ENCODE results near the gene TRAPPC3L. TPM values are rescaled to one million over a fixed set of nuclear protein-coding genes. Genes with fewer than 3 reads are reported as not detected.

The TRAPPC3L gene
- total RNA-seq, 3 donors from 2014 or later: 0.80 TPM; not detected in 2

GRCh38 chr6:116450185-116450710 is 95.2 kb downstream of the TRAPPC3L start:
- TF ChIP-seq POLR2AphosphoS5 (IDR thresholded peaks at IDR 0.05) (no peak), POLR2A (IDR thresholded peaks at IDR 0.05) (no peak)
- DNase-seq (ENCODE audit: low spot score in 2 of 2): no peak
- Histone ChIP-seq H3K4me3 (no peak overlapping the region), H3K9me3 (no peaks in the 10 kb centered on the region), H3K4me1 (peaks cover 0 to 2% of the 10 kb centered on the region in 2 donors), H3K27me3 (no peaks in the 10 kb centered on the region), H3K36me3 (no peaks in the 10 kb centered on the region), H3K27ac (no peak overlapping the region)
- intact Hi-C loops (cut with DNase I; ENCODE audit: low total_unique reads): no loop called here

- no peaks in the 10 kb centered on the region for H3K36me3 ChIP-seq
- H3K27me3 ChIP-seq: no peaks in the 10 kb centered on the region
- TF ChIP-seq POLR2A (IDR thresholded peaks at IDR 0.05) (no peak), POLR2AphosphoS5 (IDR thresholded peaks at IDR 0.05) (no peak), CTCF (IDR thresholded peaks at IDR 0.05) (no peak)
- H3K4me3 ChIP-seq: no peak overlapping the region
- H3K4me1 ChIP-seq: peaks cover 0 to 2% of the 10 kb centered on the region in 2 donors
- H3K27ac ChIP-seq: no peak overlapping the region
- no peaks in the 10 kb centered on the region for H3K9me3 ChIP-seq
- no peak for DNase-seq (ENCODE audit: low spot score in 2 of 2)
- intact Hi-C loops (cut with DNase I; ENCODE audit: low total_unique reads): no loop called here
These were observed 95.9 kb downstream of the TRAPPC3L start for GRCh38 chr6:116449565-116449964.

DNA sequence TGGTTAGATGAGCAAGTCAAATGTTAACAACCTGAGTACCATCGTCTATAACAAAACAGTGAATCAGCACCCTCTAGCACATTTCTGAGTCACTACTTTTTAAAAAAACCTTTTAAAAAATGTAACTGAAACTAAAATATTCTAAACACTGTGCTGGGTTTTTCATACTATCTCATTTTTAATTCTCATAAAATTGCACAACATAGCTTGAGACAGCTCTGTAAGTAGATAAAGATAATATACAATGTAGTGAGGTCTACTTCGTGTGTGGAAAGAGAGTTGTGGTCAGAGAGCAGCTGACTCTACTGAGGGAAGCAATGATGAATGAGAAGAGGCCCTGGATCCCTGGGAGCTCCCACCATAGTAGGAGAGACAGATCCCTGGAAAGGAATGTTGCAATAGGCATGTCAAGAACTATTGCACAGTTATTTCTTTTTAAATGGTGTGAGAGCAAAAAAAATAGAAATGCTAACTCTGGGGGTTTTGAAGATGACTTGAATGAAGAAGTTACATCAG is 97.9 kb downstream of the TRAPPC3L start:
- H3K36me3 ChIP-seq: no peaks in the 10 kb centered on the region
- TF ChIP-seq CTCF (IDR thresholded peaks at IDR 0.05) (no peak), POLR2A (IDR thresholded peaks at IDR 0.05) (no peak), POLR2AphosphoS5 (IDR thresholded peaks at IDR 0.05) (no peak)
- no peaks in the 10 kb centered on the region for H3K9me3 ChIP-seq
- intact Hi-C loops (cut with DNase I; ENCODE audit: low total_unique reads): no loop called here
- H3K4me3 ChIP-seq: no peak overlapping the region
- H3K27me3 ChIP-seq: no peaks in the 10 kb centered on the region
- DNase-seq (ENCODE audit: low spot score in 2 of 2): no peak
- H3K27ac ChIP-seq: no peak overlapping the region
- peaks cover 0 to 2% of the 10 kb centered on the region in 2 donors for H3K4me1 ChIP-seq

DNA sequence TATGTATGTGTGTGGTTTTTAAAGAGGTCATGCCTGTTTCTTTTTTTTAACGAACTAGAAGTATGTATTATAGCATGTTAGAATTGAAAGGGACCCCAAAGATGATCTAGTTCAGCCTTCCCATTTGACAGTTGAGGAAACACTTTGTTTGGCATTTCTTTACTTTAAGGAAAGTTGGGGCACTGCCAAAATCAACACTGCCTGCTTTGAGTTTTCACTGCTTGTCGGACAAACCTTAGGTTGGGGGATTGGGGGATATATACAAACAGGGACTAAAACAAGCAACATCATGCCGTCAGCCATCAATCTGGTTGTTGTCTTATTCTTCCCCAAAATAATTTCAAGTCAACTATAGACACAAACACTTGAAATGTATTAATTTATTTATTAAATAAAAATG is 98.4 kb downstream of the TRAPPC3L start:
- DNase-seq (ENCODE audit: low spot score in 2 of 2): no peak
- no peaks in the 10 kb centered on the region for H3K9me3 ChIP-seq
- H3K27ac ChIP-seq: no peak overlapping the region
- intact Hi-C loops (cut with DNase I; ENCODE audit: low total_unique reads): no loop called here
- TF ChIP-seq POLR2A (IDR thresholded peaks at IDR 0.05): no peak
- TF ChIP-seq CTCF (IDR thresholded peaks at IDR 0.05): no peak
- TF ChIP-seq POLR2AphosphoS5 (IDR thresholded peaks at IDR 0.05): no peak
- peaks cover 0 to 2% of the 10 kb centered on the region in 2 donors for H3K4me1 ChIP-seq
- no peak overlapping the region for H3K4me3 ChIP-seq
- H3K36me3 ChIP-seq: no peaks in the 10 kb centered on the region
- H3K27me3 ChIP-seq: no peaks in the 10 kb centered on the region

- intact Hi-C loops (cut with DNase I; ENCODE audit: low total_unique reads): no loop called here
- H3K4me1 ChIP-seq: peaks cover 0 to 2% of the 10 kb centered on the region in 2 donors
- no peak for TF ChIP-seq POLR2A (IDR thresholded peaks at IDR 0.05)
- TF ChIP-seq CTCF (IDR thresholded peaks at IDR 0.05): no peak
- TF ChIP-seq POLR2AphosphoS5 (IDR thresholded peaks at IDR 0.05): no peak
These were observed 99.1 kb downstream of the TRAPPC3L start for GRCh38 chr6:116446399-116446798.

More at GRCh38 chr6:116446399-116446798, 99.1 kb downstream of the TRAPPC3L start:
- no peak overlapping the region for H3K4me3 ChIP-seq
- no peaks in the 10 kb centered on the region for H3K27me3 ChIP-seq
- no peaks in the 10 kb centered on the region for H3K36me3 ChIP-seq
- no peaks in the 10 kb centered on the region for H3K9me3 ChIP-seq
- no peak for DNase-seq (ENCODE audit: low spot score in 2 of 2)
- no peak overlapping the region for H3K27ac ChIP-seq

All from breast epithelium (tissue), 4 donors.